ENCODE measurements around the gene MRNIP.
"Not testable (repeated sequence)": the region's sequence is repeated elsewhere in the genome, so short reads cannot be mapped to it uniquely, and the experiment has no call there.

The MRNIP gene

DNA sequence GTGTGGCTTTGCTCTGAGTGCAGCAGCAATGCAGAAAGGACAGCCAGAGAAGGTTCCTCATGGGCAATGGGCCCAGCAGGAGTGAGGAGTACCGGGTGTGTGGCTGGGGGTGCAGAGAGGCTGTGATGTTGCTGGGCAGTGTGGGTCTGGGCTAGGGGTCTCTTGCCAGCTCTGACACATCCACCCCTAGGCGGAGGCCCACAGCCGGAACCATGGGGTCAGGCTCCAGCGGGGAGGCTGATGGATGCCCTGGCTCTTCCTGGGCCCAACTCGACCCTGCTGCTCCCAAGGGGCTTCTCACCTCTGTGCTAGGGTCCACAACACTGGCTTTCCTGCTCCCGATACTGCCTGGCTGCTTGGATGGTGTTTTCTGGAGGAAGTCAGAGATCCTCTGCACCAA is 29.2 kb upstream of the MRNIP start:
- no peak for DNase-seq

DNA sequence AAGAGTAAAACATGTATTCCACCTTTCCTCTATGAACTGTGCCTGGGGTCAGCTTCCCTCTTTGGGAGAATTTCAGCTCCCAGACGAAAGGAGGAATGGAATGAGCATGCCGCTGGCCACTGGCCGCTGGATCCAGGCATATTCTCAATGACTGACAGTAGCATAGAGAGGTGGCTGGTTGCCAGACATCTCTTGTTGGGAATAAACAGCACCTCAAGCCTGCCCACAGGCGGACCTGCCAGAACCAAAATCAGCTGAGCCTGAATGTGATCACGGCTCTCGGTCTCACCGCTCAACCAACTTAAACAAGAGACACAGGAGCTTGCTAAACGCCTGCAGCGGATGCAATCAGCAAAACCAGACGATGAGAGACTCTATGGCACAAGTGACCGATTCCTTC is 28.5 kb upstream of the MRNIP start:
- no peak for DNase-seq

DNA sequence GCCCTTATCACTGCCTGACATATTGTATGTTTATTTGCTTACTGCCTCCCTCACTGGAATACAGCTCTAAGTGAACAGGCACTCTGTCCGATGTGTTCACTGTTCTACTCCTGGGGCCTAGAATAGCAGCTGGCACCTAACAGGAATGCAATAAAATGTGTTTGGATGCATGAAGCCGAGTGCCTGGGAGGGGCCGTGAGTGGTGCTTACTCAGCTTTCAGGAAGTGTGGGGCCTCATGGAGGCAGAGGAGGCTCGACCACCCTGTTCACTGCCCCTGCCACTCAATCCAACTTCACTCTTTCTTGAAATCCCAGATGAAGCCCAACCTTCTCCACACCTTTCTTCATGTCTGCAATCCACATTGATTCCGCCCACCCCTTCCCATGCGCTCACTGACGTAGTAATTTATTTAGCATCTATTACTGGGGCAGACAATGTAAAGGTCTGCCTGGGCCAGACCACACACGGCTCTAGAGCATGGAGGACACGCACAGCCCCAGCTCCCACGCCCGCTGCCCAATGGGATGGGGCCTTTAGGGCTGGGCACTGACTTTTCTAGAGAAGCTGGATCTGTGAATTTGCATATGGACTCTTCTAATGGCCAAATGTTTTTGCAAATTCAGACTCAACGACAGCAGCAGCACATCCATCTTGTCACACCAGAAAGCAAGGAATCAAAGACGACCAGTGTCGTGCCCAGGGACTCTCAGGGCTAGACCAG is 27.7 kb upstream of the MRNIP start:
- no peak for DNase-seq

DNA sequence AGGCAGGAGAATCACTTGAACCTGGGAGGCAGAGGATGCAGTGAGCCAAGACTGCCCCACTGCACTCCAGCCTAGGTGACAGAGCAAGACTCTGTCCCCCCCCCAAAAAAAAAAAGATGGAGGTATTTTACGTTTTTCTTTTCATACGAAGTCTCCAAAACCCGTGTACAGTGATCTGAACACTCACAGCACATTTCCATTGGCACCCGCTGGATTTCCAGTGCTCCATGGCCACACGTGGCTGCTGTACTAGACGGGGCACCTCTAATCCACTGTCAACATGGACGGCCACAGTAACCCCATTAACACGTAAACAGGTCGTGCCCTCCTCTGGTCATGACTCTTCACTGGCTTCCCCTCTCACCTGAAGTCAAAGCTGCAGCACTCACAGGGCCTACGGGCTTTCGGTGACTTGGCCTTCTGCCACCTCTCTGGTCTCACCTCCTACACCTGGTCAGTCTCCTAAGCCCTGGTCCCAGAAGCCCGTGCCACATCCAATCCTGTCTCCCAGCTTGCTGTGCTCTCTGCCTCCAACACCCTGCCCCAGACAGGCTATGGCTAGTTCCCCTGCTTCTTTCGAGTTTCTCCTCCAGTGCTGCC is 27.0 kb upstream of the MRNIP start:
- DNase-seq, result no peak

DNA sequence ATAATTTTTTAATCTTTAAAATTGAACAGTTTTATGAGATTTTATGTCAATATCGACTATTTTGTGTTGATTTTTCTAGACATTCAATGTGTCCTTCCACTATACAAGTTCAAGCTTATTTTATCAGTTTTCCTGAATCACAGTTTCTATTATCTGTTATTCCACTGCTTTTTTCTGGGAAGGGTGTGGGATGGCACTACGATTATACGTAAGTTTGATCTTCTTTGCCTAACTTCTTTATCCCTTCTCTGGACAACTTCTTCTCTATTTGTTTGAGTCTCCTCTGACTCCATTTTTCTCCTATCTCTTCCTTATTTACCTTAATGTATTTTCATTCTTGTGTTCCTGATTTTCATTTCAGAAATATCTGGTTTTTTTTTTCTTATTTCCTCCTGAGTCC is 24.5 kb upstream of the MRNIP start:
- no peak for DNase-seq

DNA sequence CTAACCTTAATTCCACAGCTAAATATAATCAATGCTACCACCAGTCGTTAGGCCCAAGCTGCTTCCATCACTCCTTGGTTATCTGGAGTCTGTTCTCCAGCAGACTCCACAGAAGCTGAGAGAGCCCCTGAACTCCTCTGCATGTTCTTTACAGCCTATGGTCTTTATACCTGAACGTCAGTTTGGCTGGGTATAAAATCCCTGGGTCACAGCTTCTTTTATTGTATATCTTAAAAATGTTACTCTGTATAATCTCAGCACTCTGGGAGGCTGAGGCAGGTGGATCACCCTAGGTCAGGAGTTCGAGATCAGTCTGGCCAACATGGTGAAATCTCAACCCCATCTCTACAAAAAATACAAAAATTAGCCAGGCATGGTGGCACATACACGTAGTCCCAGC is 23.7 kb upstream of the MRNIP start:
- DNase-seq, result no peak

DNA sequence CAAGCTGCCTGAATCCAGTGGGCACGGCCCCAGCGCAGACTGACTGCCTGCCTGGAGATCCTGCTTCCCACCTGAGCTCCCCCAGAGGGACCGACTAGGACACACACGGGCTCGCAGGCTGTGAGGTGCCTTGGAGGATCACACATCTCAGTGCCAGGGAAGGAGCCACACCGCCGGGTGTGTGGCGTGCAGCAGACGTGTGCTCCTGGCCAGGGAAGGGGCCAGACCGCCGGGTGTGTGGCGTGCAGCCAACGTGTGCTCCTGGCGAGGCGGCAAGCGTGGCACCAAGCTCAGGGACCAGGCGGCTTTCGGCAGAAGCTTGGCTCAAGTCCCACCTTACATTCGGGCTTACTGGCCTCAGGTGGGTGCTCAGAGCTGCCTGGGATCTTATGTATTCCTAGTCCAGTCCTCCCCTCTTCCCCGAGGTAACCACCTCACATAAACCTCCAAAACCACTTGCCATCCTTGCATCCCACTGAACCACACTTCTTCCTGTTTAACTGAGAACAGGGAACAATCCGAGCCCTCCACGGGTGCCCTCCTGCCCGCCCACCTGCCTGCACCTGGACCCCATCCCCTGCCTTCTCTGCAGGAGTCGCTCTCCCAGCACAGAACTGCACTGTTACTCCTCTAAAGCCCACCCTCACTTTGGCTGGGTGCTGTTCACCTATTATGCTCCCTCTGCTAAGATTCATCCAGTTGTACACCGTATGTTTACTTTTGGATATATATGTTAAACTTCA is 22.4 kb upstream of the MRNIP start:
- DNase-seq, result no peak

DNA sequence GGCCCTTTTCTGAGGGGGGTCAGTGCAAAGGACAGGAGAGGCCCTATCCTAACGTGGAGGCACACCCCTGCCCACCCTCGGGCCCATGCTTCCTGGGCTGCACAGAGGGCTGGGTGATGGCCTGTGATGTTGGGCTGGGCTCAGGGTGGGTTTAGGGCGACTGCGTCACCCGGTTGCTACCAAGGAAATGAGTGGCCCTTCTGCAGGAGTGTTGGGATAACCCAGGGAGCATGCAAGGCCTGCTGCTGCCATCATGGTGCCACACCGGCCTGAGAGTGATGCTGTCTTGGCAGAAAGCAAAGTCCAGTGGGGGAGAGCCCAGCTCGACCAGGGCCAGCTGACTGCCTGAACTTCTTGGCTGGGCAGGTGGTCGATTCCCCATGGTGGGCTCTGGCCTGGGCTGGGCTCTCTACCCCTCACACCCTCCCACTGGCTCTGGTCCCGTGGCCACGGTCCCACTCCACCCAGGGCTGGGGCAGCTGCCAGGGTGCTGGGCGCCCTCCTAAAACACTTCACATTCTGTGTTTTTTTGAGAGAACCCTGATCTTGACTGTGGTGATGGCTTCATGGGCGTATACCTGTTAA is 21.5 kb upstream of the MRNIP start:
- no peak for DNase-seq

DNA sequence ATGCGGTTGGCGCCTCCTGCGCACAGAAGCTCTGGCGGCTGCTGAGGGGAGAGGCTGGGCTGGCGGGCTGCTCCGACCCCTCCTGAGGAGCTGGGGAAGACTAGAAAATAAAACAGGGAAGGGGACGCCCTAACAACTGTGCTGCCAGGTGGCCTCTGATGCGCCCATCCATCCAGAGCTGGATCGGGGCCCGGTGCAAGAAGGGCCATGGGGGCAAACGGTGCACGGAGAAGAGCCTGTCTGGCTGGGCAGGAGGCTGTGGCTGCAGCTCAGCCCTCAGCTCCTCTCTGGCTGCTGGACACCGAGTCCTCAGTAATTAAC is 21.0 kb upstream of the MRNIP start:
- no peak for DNase-seq

DNA sequence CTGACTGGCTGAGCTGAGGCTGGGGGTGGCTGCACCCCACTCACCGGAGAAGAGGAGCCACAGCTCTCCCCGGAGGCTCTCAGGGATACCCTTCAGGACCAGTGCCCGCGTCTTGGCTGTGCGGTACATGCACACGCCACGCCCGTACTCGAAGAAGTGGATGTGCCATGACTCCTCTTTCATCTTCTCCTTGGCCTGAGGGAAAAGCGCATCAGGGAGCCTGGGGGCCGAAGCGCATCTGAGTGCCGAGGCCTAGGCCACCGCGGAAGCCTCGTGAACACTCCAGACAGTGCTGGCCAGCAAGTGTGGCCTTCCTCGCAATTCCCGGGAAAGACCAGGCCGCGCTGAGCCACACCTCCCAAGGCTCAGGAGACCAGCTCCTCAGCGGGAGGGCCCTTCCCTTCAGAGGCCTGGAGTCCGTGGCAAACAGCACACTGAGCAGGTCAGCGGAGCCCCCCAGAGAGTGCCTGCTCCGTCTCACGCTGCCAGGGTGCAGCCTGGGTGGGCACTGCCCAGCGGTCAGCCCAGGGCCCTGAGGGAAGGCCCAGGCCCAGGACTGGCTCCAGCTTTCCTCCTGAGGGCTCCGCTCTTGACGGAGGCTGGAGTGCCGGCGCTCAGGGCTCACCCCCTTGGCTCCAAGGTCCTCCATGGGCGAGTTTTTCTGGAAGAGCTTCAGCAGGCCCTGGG is 20.5 kb upstream of the MRNIP start:
- DNase-seq, result no peak

DNA sequence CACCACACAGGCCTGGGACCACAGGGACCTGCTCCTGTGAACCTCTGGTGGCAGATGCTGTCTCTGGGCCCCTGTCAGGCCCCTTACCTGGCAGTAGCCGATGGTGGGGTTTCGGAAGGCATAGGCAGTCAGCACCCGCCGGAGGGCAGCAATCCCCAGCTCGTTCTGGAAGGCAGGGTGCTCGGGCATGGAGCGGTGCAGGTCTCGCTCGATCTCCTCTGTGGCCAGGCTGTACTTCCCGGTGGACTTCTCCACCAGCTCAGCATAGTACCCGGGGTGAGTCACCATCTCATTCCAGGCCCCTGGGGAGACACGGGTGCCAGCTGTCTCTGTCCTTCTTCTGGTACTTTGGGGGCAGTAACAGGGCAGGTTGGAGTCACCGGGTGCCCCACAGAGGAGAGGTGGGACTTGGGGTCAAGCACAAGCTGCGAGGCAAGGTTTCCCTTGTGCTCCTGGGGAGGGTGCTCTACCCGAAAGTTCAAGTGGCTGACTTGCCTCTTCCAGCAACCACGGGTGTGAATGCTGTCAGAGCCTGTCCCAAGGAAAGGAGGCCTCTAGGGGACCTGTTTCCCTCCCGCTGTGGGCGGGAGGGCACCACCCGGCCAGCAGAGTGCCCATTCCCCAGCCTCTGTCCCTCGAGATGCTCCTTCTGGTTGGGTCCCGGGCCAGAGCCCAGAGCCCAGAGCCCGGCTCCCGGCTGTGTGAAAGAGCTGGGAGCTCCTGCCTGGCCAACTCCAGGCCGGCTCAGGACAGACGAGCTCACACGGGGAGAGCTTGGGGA is 19.8 kb upstream of the MRNIP start:
- DNase-seq, result no peak

DNA sequence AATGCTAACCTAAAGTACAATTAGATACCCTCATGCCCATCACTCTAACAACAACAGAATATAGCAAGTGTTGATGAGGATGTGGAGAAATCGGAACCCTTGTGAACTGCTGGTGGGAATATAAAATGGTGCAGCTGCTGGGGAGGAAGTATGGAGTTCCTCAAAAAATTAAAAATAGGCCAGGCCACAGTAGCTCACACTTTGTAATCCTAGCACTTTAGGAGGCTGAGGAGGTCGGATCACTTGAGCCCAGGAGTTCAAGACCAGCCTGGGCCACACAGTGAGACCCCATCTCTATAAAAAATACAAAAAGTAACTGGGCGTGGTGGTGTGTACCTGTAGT is 18.0 kb upstream of the MRNIP start:
- no peak for DNase-seq

DNA sequence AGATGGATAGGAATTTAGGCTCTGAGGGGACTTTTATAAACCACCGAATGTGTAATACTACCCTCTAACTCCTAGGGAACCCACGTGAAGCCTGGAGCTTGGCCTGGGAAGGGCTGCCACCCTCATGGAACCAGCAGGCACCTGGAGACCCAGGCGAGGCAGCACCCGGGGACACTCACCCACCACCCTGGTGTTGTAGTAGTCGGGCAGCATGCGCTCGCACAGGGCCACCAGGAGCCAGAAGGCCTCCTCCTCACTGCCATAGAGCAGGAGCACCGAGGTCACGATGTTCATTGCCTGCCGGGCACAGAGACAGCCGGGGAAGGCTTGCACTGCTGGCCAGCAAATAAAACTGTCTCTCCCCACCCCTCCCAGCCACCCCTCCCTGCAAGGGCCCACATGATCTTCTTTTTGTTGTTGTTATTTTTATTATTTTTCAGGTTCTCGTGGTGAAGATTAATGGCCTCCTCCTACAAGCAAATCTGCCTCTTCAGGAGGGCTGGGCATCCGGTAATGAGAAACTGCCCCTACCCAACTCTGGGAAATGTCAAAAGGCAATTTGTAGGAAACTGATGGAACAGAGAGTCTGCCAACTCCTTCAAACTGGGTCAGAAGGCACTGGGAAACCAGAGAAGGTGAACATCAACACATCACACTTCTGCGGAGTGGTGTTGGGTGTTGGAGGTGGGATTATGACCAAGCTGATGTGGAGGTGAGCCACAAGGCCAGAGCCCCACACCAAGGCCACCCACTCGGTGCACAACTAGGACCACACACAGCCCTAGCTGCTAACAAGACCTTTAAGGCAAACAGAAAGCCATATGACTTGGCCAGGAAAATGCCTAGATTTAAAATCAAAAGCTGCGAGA is 17.4 kb upstream of the MRNIP start:
- no peak for DNase-seq

DNA sequence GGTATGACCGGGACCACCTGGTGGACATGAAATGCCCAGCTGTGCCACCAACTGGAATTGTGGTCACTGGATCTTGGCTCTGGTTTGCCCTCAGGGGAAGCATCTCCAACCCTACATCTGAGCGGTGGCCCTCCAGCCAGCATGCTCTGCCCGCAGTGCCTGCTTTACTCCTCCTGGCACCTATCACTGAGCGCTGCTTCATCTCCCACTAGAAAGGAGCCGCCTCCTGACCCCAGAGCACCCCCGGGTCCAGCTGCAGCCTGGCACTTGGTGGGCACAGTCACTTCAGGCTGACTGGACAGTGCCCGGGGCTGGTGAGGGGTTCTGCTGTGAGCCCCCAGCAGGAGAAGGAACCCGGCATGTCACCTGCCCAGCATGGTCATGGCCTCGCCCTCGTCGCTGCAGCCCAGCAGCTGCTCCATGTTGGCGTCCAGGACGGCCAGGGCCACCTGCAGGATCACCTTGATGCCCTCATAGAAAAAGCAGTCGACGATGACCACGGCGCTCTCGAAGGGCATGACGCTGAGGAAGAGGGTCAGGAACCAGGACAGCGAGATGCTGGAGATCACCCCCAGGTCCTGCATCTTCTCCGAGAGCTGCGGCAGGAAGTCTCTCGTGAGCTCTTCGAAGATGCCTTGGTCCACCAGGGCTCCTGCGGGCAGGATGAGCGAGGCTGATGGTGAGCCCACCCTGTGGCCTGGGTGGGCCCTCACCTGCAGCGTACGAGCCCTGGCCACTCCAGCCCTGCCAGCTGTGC is 16.1 kb upstream of the MRNIP start:
- DNase-seq, result no peak

DNA sequence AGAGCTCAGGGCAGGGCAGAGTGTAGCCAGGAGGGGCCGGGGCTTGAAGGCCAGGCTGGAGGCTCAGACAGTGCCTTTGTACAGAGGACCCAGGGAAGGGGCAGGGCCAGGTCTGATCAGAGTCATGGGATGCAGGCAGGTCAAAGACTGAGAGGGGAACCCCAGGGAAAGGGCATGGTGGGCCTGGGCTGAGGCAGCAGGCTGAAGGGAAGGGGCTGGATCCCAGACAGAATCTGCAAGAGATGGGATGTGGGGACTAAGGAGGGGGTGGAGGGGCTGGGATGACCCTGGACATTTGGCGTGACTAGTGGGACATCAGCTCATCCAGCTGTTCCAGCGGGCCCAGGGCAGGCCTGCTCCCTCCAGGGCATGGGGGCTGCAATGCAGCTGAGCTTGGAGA is 15.5 kb upstream of the MRNIP start:
- DNase-seq, result no peak

DNA sequence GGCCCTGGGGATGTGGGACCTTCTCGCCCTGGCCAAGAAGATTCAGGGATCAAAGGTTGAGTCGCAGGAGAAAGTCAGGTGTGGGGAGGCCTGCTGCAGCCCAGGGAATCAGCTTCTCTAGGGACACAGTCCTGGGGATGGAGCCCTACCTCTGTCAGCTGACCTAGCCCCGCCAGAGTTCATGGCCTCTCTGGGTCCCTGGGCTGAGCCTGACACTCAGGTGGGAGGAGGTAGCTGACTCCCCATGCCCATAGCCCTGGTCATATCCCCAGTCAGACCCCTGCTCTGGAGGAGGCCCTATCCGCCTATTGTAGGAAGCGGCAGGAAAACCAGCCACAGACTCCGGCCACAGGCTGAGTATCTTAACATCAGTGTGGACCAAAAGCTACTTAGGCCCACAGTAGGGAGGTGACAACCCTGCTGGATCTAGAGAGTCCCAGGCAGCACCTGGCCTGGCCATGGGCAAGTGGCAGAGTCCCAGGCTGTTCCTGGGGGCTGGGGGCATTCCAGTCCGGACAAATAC is 15.0 kb upstream of the MRNIP start:
- no peak for DNase-seq

DNA sequence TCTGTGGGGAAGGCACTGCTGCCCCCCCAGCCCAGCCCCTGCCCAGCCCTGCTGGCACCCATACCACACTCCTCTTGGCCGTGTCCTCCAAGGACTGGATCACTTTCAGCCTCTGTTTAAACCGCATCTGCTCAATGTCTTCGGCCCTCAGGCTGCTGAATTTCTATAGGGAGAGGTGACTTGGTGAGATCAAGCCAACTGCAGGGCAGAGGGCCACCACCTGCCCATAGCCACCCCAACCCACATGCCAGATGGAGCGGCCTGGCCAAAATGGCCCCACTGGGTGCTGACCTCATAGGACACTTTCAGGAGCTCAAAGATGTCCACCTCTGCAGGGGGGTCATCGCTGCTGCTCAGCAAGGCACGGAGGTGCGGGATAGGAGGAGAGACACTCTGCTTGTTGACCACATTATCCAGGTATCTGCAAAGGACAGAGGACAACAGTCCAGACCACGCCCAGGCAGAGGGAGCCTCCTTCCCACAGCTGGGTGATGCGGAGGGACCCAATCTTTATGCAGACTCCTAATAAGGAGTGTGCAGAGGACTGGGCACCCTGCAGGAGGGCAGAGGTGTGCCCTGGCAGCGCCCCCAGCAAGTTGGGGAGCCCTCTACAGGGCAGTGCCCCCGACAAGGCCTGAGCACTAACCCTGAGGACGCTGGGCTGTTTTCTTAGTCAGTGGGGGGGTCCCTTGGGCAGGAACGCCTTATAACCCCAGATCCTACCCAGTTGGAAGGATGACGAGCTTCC is 14.4 kb upstream of the MRNIP start:
- DNase-seq, result no peak

DNA sequence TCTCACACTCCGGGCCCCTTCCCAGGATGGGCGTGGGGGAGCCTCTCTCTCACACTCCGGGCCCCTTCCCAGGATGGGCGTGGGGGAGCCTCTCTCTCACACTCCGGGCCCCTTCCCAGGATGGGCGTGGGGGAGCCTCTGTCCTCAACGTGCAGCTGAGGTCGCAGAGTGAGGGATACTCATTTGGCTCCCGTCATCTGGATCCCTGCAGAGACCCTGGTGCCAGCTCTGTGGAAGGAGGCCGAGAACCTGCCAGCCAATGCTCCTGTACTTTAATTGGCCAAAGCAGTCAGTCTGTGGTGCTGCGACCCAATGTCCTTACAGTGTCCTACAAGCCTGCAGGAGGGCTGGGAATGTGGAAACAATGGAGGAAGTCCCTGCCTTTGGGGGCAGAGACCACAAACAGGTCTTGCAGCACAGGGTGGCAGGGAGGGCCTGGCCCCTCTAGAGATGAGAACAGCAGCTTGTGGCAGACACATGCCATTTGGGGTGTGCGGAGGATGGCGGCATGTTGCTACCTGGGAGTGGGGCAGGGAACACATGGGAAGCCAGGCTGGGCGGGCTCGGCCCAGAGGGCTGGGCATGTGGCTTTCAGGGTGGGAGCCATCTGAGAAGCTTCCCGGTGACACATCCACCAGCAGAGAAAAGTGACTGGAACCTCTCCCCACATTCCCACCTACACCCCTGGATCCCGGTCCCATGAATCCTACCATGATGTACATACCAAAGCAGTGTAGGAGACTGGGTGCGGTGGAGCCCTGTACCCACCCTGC is 13.6 kb upstream of the MRNIP start:
- DNase-seq, result no peak

DNA sequence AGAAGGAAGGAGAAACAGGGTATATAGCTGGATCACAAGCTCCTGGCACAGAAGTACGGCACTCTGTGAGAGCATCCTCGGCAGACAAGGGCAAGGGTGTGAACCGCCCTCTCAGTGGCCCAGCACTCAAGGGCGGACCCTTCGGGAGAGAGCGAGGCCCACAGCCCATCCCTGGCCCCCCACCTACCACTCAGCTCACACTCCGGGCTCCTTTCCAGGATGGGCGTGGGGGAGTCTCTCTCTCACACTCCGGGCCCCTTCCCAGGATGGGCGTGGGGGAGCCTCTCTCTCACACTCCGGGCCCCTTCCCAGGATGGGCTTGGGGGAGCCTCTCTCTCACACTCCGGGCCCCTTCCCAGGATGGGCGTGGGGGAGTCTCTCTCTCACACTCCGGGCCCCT is 12.9 kb upstream of the MRNIP start:
- not testable (repeated sequence) for DNase-seq

Data from stimulated activated CD4-positive, alpha-beta T cell treated with anti-CD3 and anti-CD28 coated beads, Interleukin-2, amount 100 ng/mL, for 24 hours (primary cell).